Occipital lobe (tissue), 2 donors: Measurements from ENCODE around the gene MAGED1. TPM values are rescaled to one million over a fixed set of nuclear protein-coding genes. Genes with fewer than 3 reads are reported as not detected.
A peak's percentile ranks its signal among the peaks of the same experiment; 100 is the strongest.

Source experiments
- DNase-seq: peaks from one replicate; lab custom pipeline; 2025; lab: John Stamatoyannopoulos, UW
- total RNA-seq: library from RNA; depleted of rRNA; stranded (reverse); fragments of >200 nt; gene quantifications from one replicate; pipeline ENCODE4 v1.2.3, GENCODE V29; 2014

The MAGED1 gene
- total RNA-seq: 82.7 TPM

GRCh38 chrX:51892921-51893745 is at the start of gene MAGED1:
Gene MAGED1, plus strand, starts transcription at chrX:51893623. Its CDS starts 682 bp downstream, at chrX:51894305.
- DNase-seq: peak; percentile 79

GRCh38 chrX:51847463-51847862 is 46.0 kb upstream of the MAGED1 start:
- no peak for DNase-seq

- DNase-seq: no peak
These were observed 41.8 kb upstream of the MAGED1 start for GRCh38 chrX:51851507-51852085.

GRCh38 chrX:51852096-51852495 is 41.3 kb upstream of the MAGED1 start:
- DNase-seq: no peak

- DNase-seq: no peak
These were observed 40.8 kb upstream of the MAGED1 start for GRCh38 chrX:51852621-51853020.

- DNase-seq: no peak
These were observed 40.2 kb upstream of the MAGED1 start for GRCh38 chrX:51853251-51853650.

- DNase-seq: no peak
These were observed 37.7 kb upstream of the MAGED1 start for GRCh38 chrX:51855698-51856097.

GRCh38 chrX:51857159-51857733 is 36.2 kb upstream of the MAGED1 start:
- DNase-seq: no peak

- no peak for DNase-seq
These were observed 32.7 kb upstream of the MAGED1 start for GRCh38 chrX:51860679-51861078.

GRCh38 chrX:51862920-51863319 is 30.5 kb upstream of the MAGED1 start:
- DNase-seq: no peak

GRCh38 chrX:51866210-51866609 is 27.2 kb upstream of the MAGED1 start:
- no peak for DNase-seq

- DNase-seq: no peak
These were observed 25.8 kb upstream of the MAGED1 start for GRCh38 chrX:51867626-51868025.

GRCh38 chrX:51870354-51870753 is 23.1 kb upstream of the MAGED1 start:
- DNase-seq: no peak

- DNase-seq: no peak
These were observed 19.3 kb upstream of the MAGED1 start for GRCh38 chrX:51874123-51874522.

- DNase-seq: no peak
These were observed 17.0 kb upstream of the MAGED1 start for GRCh38 chrX:51876441-51876840.

- no peak for DNase-seq
These were observed 15.4 kb upstream of the MAGED1 start for GRCh38 chrX:51878056-51878455.

- DNase-seq: no peak
These were observed 3.6 kb upstream of the MAGED1 start for GRCh38 chrX:51889851-51890250.

- no peak for DNase-seq
These were observed 2.2 kb upstream of the MAGED1 start for GRCh38 chrX:51891245-51891644.

- peak; percentile 9 for DNase-seq
These were observed 1.4 kb upstream of the MAGED1 start for GRCh38 chrX:51891821-51892551.

- DNase-seq: peak; percentile 4
These were observed 691 bp downstream of the MAGED1 start for GRCh38 chrX:51893931-51894696.

- DNase-seq: peak; percentile 1
These were observed 1.4 kb downstream of the MAGED1 start for GRCh38 chrX:51894697-51895336.
